Thyroid gland (tissue), 4 donors: ENCODE data around the gene MAP3K1. TPM values are rescaled to one million over a fixed set of nuclear protein-coding genes. Genes with fewer than 3 reads are reported as not detected.

Source experiments
- DNase-seq, 2 donors: peaks; one replicate each; pipeline ENCODE4 v3.0.0-alpha.2; 2019
- H3K27ac ChIP-seq, 3 donors: fragments of 200-600 bp; sonication (generic); 1 replicate in 2 of 3; 2 replicates in 1 of 3; pipeline ENCODE4 v1.5.1; 2016 to 2019; ENCODE audit warnings: mild to moderate bottlenecking in 1 of 3, moderate library complexity in 1 of 3
- H3K27me3 ChIP-seq: fragments of 200-600 bp; sonication (generic); one replicate; pipeline ENCODE4 v1.5.1; 2019
- H3K36me3 ChIP-seq, 2 donors: fragments of 200-600 bp; sonication (generic); one replicate each; pipeline ENCODE4 v1.5.1; 2016 to 2019
- H3K4me1 ChIP-seq, 2 donors: fragments of 200-600 bp; sonication (generic); one replicate each; pipeline ENCODE4 v1.5.1; 2017 to 2019
- H3K4me3 ChIP-seq, 3 donors: fragments of 200-600 bp; sonication (generic); replicated peaks in 1 of 3; 1 replicate in 2 of 3; 2 replicates in 1 of 3; pipeline ENCODE4 v1.5.1; 2016; ENCODE audit warnings: mild to moderate bottlenecking in 1 of 3
- H3K9me3 ChIP-seq: fragments of 200-600 bp; sonication (generic); one replicate; pipeline ENCODE4 v1.5.1; 2017
- POLR2A ChIP-seq, 2 donors: fragments of 450-650 bp; IDR thresholded peaks; one replicate each; pipeline ENCODE4 v1.6.1; 2017; ENCODE audit warnings: antibody characterized with exemption in 2 of 2, mild to moderate bottlenecking in 2 of 2, moderate library complexity in 1 of 2
- WGBS, 2 donors: methylation state at CpG; one replicate each; pipeline ENCODE4 v1.1.5; 2017; 5-methylcytosine and 5-hydroxymethylcytosine counted together
- intact Hi-C: fragments of 100-400 bp; cut with DNase I; formaldehyde crosslinking; loops from one replicate; pipeline ENCODE4 v1.15.1; 2023
- total RNA-seq, 4 donors: library from RNA; depleted of rRNA; stranded (reverse); fragments of >200 nt; gene quantifications; one replicate each; pipeline ENCODE4 v1.2.3, GENCODE V29; 2016
- TF ChIP-seq, protein P1 (sequence below), 6 experiments: fragments of 200-600 bp in 3 of 6; fragments of 450-650 bp in 3 of 6; sonication (generic) in 3 of 6; IDR thresholded peaks; one replicate each; pipeline ENCODE4 v1.5.1; 2016 to 2019; ENCODE audit warnings: antibody characterized with exemption in 6 of 6, mild to moderate bottlenecking in 2 of 6, inconsistent platforms in 1 of 6, moderate library complexity in 1 of 6

The MAP3K1 gene
- total RNA-seq, 4 donors from 2014 or later = 56.9 to 113 (median 66.4) TPM

- H3K27ac ChIP-seq = no peak overlapping the region
- no peaks in the 10 kb centered on the region for H3K36me3 ChIP-seq
- H3K4me1 ChIP-seq = no peaks in the 10 kb centered on the region
- no peak for DNase-seq
- 92 to 94% methylated on average over 1 of the region's 1 CpG for WGBS, 2 donors
- H3K4me3 ChIP-seq = no peak overlapping the region
- no peaks in the 10 kb centered on the region for H3K27me3 ChIP-seq
- H3K9me3 ChIP-seq = no peaks in the 10 kb centered on the region
- TF ChIP-seq POLR2A (IDR thresholded peaks at IDR 0.05) = no peak
- TF ChIP-seq, protein P1, sequence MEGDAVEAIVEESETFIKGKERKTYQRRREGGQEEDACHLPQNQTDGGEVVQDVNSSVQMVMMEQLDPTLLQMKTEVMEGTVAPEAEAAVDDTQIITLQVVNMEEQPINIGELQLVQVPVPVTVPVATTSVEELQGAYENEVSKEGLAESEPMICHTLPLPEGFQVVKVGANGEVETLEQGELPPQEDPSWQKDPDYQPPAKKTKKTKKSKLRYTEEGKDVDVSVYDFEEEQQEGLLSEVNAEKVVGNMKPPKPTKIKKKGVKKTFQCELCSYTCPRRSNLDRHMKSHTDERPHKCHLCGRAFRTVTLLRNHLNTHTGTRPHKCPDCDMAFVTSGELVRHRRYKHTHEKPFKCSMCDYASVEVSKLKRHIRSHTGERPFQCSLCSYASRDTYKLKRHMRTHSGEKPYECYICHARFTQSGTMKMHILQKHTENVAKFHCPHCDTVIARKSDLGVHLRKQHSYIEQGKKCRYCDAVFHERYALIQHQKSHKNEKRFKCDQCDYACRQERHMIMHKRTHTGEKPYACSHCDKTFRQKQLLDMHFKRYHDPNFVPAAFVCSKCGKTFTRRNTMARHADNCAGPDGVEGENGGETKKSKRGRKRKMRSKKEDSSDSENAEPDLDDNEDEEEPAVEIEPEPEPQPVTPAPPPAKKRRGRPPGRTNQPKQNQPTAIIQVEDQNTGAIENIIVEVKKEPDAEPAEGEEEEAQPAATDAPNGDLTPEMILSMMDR (IDR thresholded peaks at IDR 0.05) = no peak
- intact Hi-C loops = no loop called here
Observed at GRCh38 chr5:56803894-56804293, 11.5 kb upstream of the MAP3K1 start.

DNA sequence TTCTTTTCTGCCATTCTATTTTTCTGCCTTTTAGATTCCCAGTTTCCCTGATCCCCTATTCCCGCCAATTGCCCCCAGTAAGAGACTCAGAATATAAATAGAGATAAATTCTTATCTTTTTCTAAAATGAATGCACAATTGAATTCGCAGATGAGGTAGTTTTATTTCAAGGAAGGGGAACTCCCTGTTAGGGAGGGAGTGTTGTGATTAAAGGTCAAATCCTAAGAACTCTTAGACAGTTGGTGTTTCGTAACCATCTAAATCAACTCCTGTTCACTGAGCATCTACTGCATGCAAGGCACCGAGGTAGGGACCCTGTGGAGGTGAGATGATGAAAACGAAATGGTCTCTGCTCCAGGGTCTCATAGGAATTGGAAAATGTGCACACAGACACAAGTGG, 7.7 kb upstream of the MAP3K1 start:
- H3K9me3 ChIP-seq = no peaks in the 10 kb centered on the region
- H3K27me3 ChIP-seq = no peaks in the 10 kb centered on the region
- DNase-seq = no peak
- H3K4me3 ChIP-seq = no peak overlapping the region
- intact Hi-C loops = no loop called here
- no peaks in the 10 kb centered on the region for H3K4me1 ChIP-seq
- 67 to 73% methylated on average over 5 of the region's 5 CpGs for WGBS, 2 donors
- TF ChIP-seq POLR2A (IDR thresholded peaks at IDR 0.05) = no peak
- TF ChIP-seq, protein P1 (IDR thresholded peaks at IDR 0.05) = no peak
- no peak overlapping the region for H3K27ac ChIP-seq
- no peaks in the 10 kb centered on the region for H3K36me3 ChIP-seq

GRCh38 chr5:56808211-56808610, 7.1 kb upstream of the MAP3K1 start:
- Histone ChIP-seq H3K27ac (no peak overlapping the region), H3K27me3 (no peaks in the 10 kb centered on the region), H3K4me1 (no peaks in the 10 kb centered on the region), H3K36me3 (no peaks in the 10 kb centered on the region), H3K9me3 (no peaks in the 10 kb centered on the region), H3K4me3 (no peak overlapping the region)
- no peak for DNase-seq
- 88 to 97% methylated on average over 4 of the region's 4 CpGs for WGBS, 2 donors
- intact Hi-C loops = no loop called here
- TF ChIP-seq, protein P1 (IDR thresholded peaks at IDR 0.05) = no peak
- no peak for TF ChIP-seq POLR2A (IDR thresholded peaks at IDR 0.05)

DNA sequence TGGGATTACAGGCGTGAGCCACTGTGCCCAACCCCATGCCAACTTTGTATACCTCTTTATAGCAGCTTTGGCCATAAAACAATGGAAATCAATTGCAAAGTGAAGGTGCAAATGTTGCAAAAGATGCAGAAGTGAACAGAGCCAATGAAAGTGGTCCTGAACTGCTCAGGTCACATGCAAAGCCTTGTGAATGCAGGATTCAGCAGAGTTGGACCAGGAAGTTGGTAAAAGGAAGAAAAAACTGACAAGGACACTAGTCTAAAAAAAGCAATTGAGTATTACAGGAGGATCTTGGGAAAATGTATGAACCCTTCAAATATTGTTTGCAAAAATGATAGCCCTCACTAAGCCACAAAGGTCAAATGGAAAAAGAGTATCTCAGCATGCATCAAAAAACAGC, 4.5 kb upstream of the MAP3K1 start:
- H3K4me1 ChIP-seq = no peaks in the 10 kb centered on the region
- intact Hi-C loops = loop anchor here (10.0 kb wide), 1 partner anchor 336 kb away; no protein-coding TSS in a partner anchor

GRCh38 chr5:56812110-56812509, 3.2 kb upstream of the MAP3K1 start:
- no peaks in the 10 kb centered on the region for H3K36me3 ChIP-seq
- DNase-seq = no peak
- no peaks in the 10 kb centered on the region for H3K9me3 ChIP-seq
- intact Hi-C loops = loop anchor here (10.0 kb wide), 1 partner anchor 337 kb away; no protein-coding TSS in a partner anchor
- H3K27me3 ChIP-seq = no peaks in the 10 kb centered on the region
- no peaks in the 10 kb centered on the region for H3K4me1 ChIP-seq
- no peak overlapping the region for H3K27ac ChIP-seq
- WGBS, 2 donors = 94% methylated on average over 1 of the region's 1 CpG
- no peak for TF ChIP-seq POLR2A (IDR thresholded peaks at IDR 0.05)
- TF ChIP-seq, protein P1 (IDR thresholded peaks at IDR 0.05) = no peak
- H3K4me3 ChIP-seq = no peak overlapping the region

More for the DNA sequence above, 4.5 kb upstream of the MAP3K1 start:
- H3K27ac ChIP-seq = no peak overlapping the region
- H3K4me3 ChIP-seq = no peak overlapping the region
- H3K27me3 ChIP-seq = no peaks in the 10 kb centered on the region
- 96 to 100% methylated on average over 1 of the region's 1 CpG for WGBS, 2 donors
- DNase-seq = no peak
- TF ChIP-seq, protein P1 (IDR thresholded peaks at IDR 0.05) = no peak
- no peaks in the 10 kb centered on the region for H3K9me3 ChIP-seq
- H3K36me3 ChIP-seq = no peaks in the 10 kb centered on the region
